Measurements from ENCODE around the gene ANO10.

DNA sequence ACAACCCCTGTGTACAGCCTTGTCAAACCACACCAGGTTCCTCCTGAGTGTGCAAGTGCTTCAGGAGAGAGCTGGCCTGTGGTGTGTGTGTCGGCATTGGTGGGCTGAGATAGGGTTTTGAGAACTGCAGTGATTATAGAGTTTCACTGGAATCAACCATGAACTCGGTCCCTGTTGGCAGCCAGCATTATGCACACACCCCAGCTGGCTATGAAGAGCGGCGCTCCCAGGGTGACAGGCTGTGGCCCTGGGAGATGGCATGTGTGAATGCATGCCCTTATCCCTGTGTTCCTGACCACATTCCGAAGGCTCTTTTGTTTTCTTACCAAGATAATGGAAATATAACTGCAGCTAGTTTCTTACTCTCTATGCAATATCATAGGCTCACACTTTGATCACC, 233.6 kb downstream of the ANO10 start:
- no peak for TF ChIP-seq POLR2A (IDR thresholded peaks at IDR 0.05)
- TF ChIP-seq, protein P1, sequence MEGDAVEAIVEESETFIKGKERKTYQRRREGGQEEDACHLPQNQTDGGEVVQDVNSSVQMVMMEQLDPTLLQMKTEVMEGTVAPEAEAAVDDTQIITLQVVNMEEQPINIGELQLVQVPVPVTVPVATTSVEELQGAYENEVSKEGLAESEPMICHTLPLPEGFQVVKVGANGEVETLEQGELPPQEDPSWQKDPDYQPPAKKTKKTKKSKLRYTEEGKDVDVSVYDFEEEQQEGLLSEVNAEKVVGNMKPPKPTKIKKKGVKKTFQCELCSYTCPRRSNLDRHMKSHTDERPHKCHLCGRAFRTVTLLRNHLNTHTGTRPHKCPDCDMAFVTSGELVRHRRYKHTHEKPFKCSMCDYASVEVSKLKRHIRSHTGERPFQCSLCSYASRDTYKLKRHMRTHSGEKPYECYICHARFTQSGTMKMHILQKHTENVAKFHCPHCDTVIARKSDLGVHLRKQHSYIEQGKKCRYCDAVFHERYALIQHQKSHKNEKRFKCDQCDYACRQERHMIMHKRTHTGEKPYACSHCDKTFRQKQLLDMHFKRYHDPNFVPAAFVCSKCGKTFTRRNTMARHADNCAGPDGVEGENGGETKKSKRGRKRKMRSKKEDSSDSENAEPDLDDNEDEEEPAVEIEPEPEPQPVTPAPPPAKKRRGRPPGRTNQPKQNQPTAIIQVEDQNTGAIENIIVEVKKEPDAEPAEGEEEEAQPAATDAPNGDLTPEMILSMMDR (IDR thresholded peaks at IDR 0.05) = no peak
- no peak for TF ChIP-seq POLR2AphosphoS5 (IDR thresholded peaks at IDR 0.05)

Measured in stomach (tissue), 4 donors.